Common myeloid progenitor, CD34-positive (primary cell): Measurements from ENCODE around the gene CHST15.

Experiments
- CTCF ChIA-PET: fragments of 350-600 bp; sonication (Branson Sonifier 250); formaldehyde crosslinking; loops from one replicate; lab custom pipeline; 2021; ENCODE audit warnings: antibody characterized with exemption; lab: Charles Lee
- POLR2A ChIA-PET: fragments of 350-600 bp; sonication (Branson Sonifier 250); formaldehyde crosslinking; loops from one replicate; lab custom pipeline; 2021; ENCODE audit warnings: antibody characterized with exemption; lab: Charles Lee
- DNase-seq, 3 donors: peaks; one replicate each; pipeline versions ENCODE4 v3.0.0 to v3.0.0-alpha.2; 2013
- H3K27ac ChIP-seq, 2 experiments: 1 replicate in 1 of 2; 2 replicates in 1 of 2; pipeline ENCODE4 v1.7.0; 2013; ENCODE audit warnings: inconsistent platforms in 2 of 2, low read length in 2 of 2, mild to moderate bottlenecking in 2 of 2, low read depth in 1 of 2, moderate library complexity in 1 of 2; ENCODE audit not compliant: severe bottlenecking in 2 of 2, insufficient read depth in 1 of 2, poor library complexity in 1 of 2
- H3K27me3 ChIP-seq, 5 experiments: replicated peaks in 2 of 5; 1 replicate in 3 of 5; 2 replicates in 2 of 5; pipeline versions ENCODE4 v1.6.1 to v1.7.0; 2013; ENCODE audit warnings: low read length in 4 of 5, mild to moderate bottlenecking in 2 of 5, moderate library complexity in 2 of 5, inconsistent platforms in 1 of 5; ENCODE audit not compliant: insufficient read depth in 5 of 5, control insufficient read depth in 4 of 5
- H3K36me3 ChIP-seq, 4 experiments: 1 replicate in 2 of 4; 2 replicates in 2 of 4; pipeline versions ENCODE4 v1.6.1 to v1.7.0; 2013; ENCODE audit warnings: low read length in 3 of 4, control low read depth in 1 of 4, mild to moderate bottlenecking in 1 of 4; ENCODE audit not compliant: control insufficient read depth in 4 of 4, insufficient read depth in 4 of 4
- H3K4me1 ChIP-seq, 4 experiments: 1 replicate in 3 of 4; 2 replicates in 1 of 4; pipeline versions ENCODE4 v1.6.1 to v1.7.1; 2013; ENCODE audit warnings: low read length in 3 of 4, mild to moderate bottlenecking in 3 of 4, control low read depth in 1 of 4, inconsistent platforms in 1 of 4, moderate library complexity in 1 of 4; ENCODE audit not compliant: control insufficient read depth in 4 of 4, insufficient read depth in 4 of 4; ENCODE audit errors: control extremely low read depth in 1 of 4
- H3K4me3 ChIP-seq, 7 experiments: 1 replicate in 4 of 7; 2 replicates in 3 of 7; pipeline versions ENCODE4 v1.5.1 to v1.7.0; 2013; ENCODE audit warnings: mild to moderate bottlenecking in 7 of 7, low read length in 6 of 7, moderate library complexity in 6 of 7, inconsistent platforms in 2 of 7, low read depth in 2 of 7, control low read depth in 1 of 7; ENCODE audit not compliant: insufficient read depth in 4 of 7, control insufficient read depth in 1 of 7; ENCODE audit errors: extremely low read depth in 1 of 7
- H3K9me3 ChIP-seq, 5 experiments: 1 replicate in 4 of 5; 2 replicates in 1 of 5; pipeline versions ENCODE4 v1.6.1 to v1.7.1; 2013; ENCODE audit warnings: low read length in 4 of 5, mild to moderate bottlenecking in 2 of 5, inconsistent platforms in 1 of 5, low read depth in 1 of 5, moderate library complexity in 1 of 5; ENCODE audit not compliant: control insufficient read depth in 4 of 5, insufficient read depth in 2 of 5; ENCODE audit errors: control extremely low read depth in 1 of 5
- WGBS: methylation state at CpG from one replicate; pipeline ENCODE4 v1.1.5; 2013; ENCODE audit not compliant: insufficient coverage; 5-methylcytosine and 5-hydroxymethylcytosine counted together

CHST15 gene

DNA sequence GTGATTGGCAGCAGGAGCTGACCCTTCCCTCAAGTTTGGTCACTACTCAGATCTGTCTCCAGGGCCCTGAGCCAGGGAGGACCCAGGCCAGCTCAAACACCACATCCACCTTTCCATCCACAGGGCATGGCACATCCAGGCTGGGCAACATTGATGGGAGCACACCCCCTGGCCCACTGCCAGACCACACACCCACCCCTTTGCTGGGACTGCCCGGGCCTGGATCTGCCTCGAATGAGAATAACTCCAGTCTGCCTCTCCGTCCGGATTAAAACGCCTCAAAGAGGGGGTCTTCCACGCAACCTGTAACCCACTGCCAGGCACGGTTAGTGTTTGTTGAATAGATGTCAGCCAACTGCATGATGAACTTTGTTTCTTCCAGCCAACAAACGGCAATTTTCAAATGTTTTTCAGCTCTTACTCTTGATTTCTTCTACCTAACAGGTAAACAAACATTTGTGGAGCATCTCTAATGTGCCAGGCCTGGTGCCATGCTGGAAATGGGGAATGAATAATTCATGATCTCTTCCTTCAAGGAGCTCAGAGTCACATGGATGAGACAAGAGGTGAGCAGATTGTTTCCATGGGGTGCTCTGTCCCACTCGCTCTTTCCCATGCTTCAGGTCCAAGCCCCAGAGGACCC, 41.0 kb upstream of the CHST15 start:
- ChIA-PET POLR2A (no interaction called here), CTCF (interaction anchor here (1.1 to 1.6 kb wide), 3 partner anchors 8 to 231 kb away, joined by 3 to 7 read pairs (median 3); no protein-coding TSS in a partner anchor)
- no peak for DNase-seq
- Histone ChIP-seq H3K4me3 (no peak overlapping the region), H3K27ac (no peak overlapping the region), H3K9me3 (peaks cover 0 to 3% (median 0%) of the 10 kb centered on the region in 5 experiments), H3K36me3 (no peaks in the 10 kb centered on the region), H3K4me1 (no peaks in the 10 kb centered on the region), H3K27me3 (peaks cover 0 to 6% (median 0%) of the 10 kb centered on the region in 5 experiments)
- WGBS, result 98% methylated on average over 7 of the region's 9 CpGs

DNA sequence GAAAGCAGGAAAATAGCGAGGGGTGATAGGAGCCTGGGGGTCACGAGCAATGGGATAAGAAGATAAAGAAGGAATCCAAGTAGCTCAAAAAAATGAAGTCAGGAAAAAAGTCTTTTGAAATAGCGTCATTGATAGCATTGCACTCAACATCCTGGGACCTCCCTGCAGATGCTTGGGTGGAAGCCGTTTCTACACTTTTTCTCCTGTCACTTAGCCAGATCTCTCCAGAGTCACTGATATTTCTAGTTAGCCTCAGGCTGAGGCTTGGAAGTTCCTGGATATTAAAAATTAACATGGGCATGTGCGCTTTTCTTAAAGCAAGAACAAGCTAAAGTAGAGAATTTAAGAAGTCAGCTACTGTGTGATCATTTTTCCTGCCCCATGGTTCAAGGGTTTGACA, 39.5 kb upstream of the CHST15 start:
- ChIA-PET POLR2A (no interaction called here), CTCF (interaction anchor here (0.9 to 2.2 kb wide), 3 partner anchors 8 to 14 kb away, joined by 3 to 4 read pairs (median 4); no protein-coding TSS in a partner anchor)
- H3K4me3 ChIP-seq, result no peak overlapping the region
- peaks cover 0 to 6% (median 0%) of the 10 kb centered on the region in 5 experiments for H3K27me3 ChIP-seq
- peaks cover 0 to 3% (median 0%) of the 10 kb centered on the region in 5 experiments for H3K9me3 ChIP-seq
- H3K36me3 ChIP-seq, result no peaks in the 10 kb centered on the region
- no peak for DNase-seq
- no peaks in the 10 kb centered on the region for H3K4me1 ChIP-seq
- 100% methylated on average over 5 of the region's 5 CpGs for WGBS
- no peak overlapping the region for H3K27ac ChIP-seq

DNA sequence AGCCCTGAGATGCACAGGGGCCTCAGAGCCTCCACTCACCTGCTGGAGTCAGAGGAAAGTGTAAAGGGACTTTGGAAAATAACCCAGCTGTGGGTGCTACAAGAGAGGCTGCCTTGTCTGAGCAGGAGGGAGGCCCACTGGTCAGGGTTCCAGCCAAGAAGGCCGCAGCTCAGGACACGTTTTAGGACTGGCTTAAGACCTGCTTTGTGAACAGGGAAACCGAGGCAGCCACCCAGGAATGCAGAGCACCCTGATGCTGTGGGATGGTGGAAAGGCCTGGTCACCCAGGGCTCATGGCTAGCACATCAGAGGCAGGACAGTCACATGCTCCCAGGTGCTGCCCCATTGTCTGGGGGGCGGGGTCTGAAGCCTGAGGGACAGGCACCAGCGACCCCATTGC, 38.9 kb upstream of the CHST15 start:
- DNase-seq, result no peak
- no peak overlapping the region for H3K4me3 ChIP-seq
- WGBS, result 100% methylated on average over 5 of the region's 5 CpGs
- H3K27ac ChIP-seq, result no peak overlapping the region
- CTCF ChIA-PET, result interaction anchor here (0.9 to 2.2 kb wide), 2 partner anchors 10 to 14 kb away, joined by 4 read pairs; no protein-coding TSS in a partner anchor
- H3K9me3 ChIP-seq, result peaks cover 0 to 3% (median 0%) of the 10 kb centered on the region in 5 experiments
- no peaks in the 10 kb centered on the region for H3K36me3 ChIP-seq
- POLR2A ChIA-PET, result no interaction called here
- H3K27me3 ChIP-seq, result peaks cover 0 to 6% (median 0%) of the 10 kb centered on the region in 5 experiments
- no peaks in the 10 kb centered on the region for H3K4me1 ChIP-seq

DNA sequence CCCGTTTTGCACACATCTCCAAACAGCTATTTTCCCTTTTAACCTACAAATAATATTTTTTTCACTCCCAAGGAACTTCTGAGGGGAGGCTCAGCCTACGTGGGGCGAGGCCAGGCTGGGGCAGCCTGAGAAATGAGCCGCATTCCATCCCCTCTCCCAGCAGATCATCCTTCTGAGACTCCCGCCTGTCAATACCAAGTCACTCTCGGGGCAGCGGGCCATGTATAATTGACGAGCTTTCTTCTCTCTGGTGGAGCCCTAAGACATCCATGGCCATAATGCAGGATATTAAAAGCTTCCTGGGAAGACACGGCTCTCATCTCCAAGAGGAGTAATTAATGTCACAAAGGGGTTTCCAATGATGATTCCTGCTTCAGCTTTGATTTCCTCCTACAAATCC, 37.8 kb upstream of the CHST15 start:
- H3K27me3 ChIP-seq, result peaks cover 0 to 6% (median 0%) of the 10 kb centered on the region in 5 experiments
- no peak overlapping the region for H3K27ac ChIP-seq
- H3K9me3 ChIP-seq, result peaks cover 0 to 3% (median 0%) of the 10 kb centered on the region in 5 experiments
- H3K4me3 ChIP-seq, result no peak overlapping the region
- ChIA-PET POLR2A (no interaction called here), CTCF (no interaction called here)
- no peaks in the 10 kb centered on the region for H3K36me3 ChIP-seq
- no peak for DNase-seq
- H3K4me1 ChIP-seq, result no peaks in the 10 kb centered on the region
- WGBS, result 97% methylated on average over 9 of the region's 9 CpGs

DNA sequence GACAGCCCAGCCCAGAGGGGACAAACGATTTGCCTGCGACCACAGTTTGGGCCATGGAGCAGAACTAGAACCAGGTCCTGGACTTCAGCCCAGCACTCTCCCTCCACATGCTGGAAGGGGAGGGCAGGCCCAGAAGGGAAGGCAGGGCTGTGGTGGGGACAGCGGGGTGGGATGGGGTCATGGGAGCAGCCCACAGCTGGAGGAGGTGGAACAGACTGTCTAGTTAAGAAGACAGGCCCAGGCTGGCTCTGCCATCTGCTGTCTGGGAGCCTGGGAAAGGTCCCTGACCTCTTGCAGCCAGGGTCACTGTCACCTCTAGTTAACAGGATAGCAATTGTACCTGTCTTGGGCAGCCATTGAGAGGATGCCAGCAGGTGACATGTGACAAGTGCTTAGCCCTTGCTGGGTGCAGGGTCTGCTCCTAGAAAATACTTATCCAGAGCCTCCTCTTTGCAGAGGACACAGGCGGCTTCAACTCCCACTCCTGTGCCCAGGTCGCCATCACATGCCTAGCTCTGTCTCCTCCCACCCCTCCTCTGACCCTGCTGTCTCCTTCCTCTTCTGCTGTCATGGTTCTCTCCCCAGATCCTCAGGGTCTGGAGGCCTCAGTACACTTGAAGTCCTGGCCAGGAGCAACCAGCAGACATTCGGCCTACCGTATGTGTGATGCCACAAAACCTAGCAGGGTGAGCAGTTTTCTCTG, 37.0 kb upstream of the CHST15 start:
- Histone ChIP-seq H3K36me3 (no peaks in the 10 kb centered on the region), H3K9me3 (no peaks in the 10 kb centered on the region), H3K4me3 (no peak overlapping the region), H3K27me3 (peaks cover 0 to 6% (median 0%) of the 10 kb centered on the region in 5 experiments), H3K27ac (no peak overlapping the region), H3K4me1 (no peaks in the 10 kb centered on the region)
- DNase-seq, result no peak
- POLR2A ChIA-PET, result no interaction called here
- WGBS, result 89% methylated on average over 7 of the region's 7 CpGs
- CTCF ChIA-PET, result interaction anchor here (1.0 kb wide), 1 partner anchor 20 kb away, joined by 3 read pairs; no protein-coding TSS in a partner anchor

DNA sequence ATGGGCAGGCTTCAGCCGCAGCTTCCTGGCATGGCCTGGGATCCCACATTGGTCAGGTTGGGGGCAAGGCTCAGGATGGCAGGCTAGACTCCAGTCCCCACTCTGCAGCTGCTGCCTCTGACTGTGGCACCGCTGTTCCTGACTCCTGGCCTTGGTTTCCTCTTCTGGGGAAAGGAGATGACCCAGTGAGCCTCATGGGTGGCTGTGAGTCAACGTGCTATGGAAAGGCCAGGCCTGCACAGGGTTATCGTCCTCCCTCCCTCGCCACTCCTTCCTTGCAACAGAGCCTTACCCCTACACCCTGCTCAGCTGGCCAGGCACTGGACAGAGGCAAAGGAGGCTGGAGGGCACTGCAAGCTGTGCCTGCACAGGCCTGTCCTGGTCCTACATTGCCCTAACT, 36.1 kb upstream of the CHST15 start:
- 98% methylated on average over 5 of the region's 5 CpGs for WGBS
- Histone ChIP-seq H3K9me3 (no peaks in the 10 kb centered on the region), H3K27ac (no peak overlapping the region), H3K27me3 (peaks cover 0 to 6% (median 0%) of the 10 kb centered on the region in 5 experiments), H3K4me3 (no peak overlapping the region), H3K36me3 (no peaks in the 10 kb centered on the region), H3K4me1 (peaks cover 0 to under 1% (median 0%) of the 10 kb centered on the region in 4 experiments)
- ChIA-PET POLR2A (no interaction called here), CTCF (interaction anchor here (1.0 kb wide), 1 partner anchor 21 kb away, joined by 3 read pairs; no protein-coding TSS in a partner anchor)
- DNase-seq, result no peak

DNA sequence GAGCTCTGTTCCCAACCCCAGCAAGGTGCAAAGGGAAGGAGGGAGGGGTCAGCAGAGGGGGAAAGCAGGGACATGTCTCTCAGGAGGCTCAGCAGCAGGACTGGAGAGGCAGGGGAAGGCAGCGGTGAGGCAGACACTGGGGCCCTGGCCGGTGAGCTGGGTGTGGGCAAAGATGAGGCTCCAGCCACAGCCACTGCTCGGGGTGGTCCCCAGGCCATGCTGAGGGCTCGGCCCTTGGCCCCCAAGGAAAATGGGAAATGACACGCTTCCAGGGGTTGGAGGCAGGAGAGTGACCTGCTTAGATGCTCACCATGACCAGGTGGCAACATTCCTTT, 35.4 kb upstream of the CHST15 start:
- ChIA-PET CTCF (interaction anchor here (1.9 kb wide), 1 partner anchor 10 kb away, joined by 6 read pairs; no protein-coding TSS in a partner anchor), POLR2A (no interaction called here)
- 97% methylated on average over 5 of the region's 5 CpGs for WGBS

More for the DNA sequence above, 35.4 kb upstream of the CHST15 start:
- Histone ChIP-seq H3K4me3 (no peak overlapping the region), H3K27ac (no peak overlapping the region), H3K4me1 (peaks cover 0 to 5% (median 1%) of the 10 kb centered on the region in 4 experiments), H3K27me3 (peaks cover 0 to 3% (median 0%) of the 10 kb centered on the region in 5 experiments), H3K9me3 (no peaks in the 10 kb centered on the region), H3K36me3 (no peaks in the 10 kb centered on the region)
- no peak for DNase-seq
